Natural killer cell (primary cell): Measurements from ENCODE around the gene ZFHX3. TPM values are rescaled to one million over a fixed set of nuclear protein-coding genes. Genes with fewer than 3 reads are reported as not detected.

ENCODE experiments used
- ATAC-seq, 3 donors: fragments of 150-1000 bp in 2 of 3; fragments of 200-7000 bp in 1 of 3; cut with Tn5 transposase; 1 replicate in 1 of 3; 2 replicates in 2 of 3; pipeline ENCODE4 v1.10.0; 2021; ENCODE audit warnings: mild to moderate bottlenecking in 2 of 3, moderate library complexity in 2 of 3
- DNase-seq, 2 donors: peaks; one replicate each; pipeline versions ENCODE4 v3.0.0 to v3.0.0-alpha.2; 2013 to 2021; ENCODE audit warnings: mixed read lengths in 1 of 2
- H3K27ac ChIP-seq: one replicate; pipeline ENCODE4 v1.5.1; 2013; ENCODE audit warnings: mild to moderate bottlenecking, low read length
- H3K27me3 ChIP-seq: one replicate; pipeline ENCODE4 v1.6.1; 2013; ENCODE audit warnings: low read length; ENCODE audit not compliant: control insufficient read depth, insufficient read depth
- H3K36me3 ChIP-seq: one replicate; pipeline ENCODE4 v1.6.1; 2013; ENCODE audit warnings: low read length; ENCODE audit not compliant: control insufficient read depth, insufficient read depth
- H3K4me1 ChIP-seq: one replicate; pipeline ENCODE4 v1.6.1; 2013; ENCODE audit warnings: low read length; ENCODE audit not compliant: control insufficient read depth, insufficient read depth
- H3K4me3 ChIP-seq: one replicate; pipeline ENCODE4 v1.5.1; 2013; ENCODE audit warnings: low read length
- H3K9me3 ChIP-seq: one replicate; pipeline ENCODE4 v1.6.1; 2013; ENCODE audit warnings: low read length; ENCODE audit not compliant: control insufficient read depth, insufficient read depth
- H3K27ac Mint-ChIP-seq, 2 donors: one replicate each; pipeline ENCODE4 v1.8.0; 2022; ENCODE audit warnings: mild to moderate bottlenecking in 2 of 2, mixed read lengths in 2 of 2, moderate library complexity in 1 of 2
- H3K27me3 Mint-ChIP-seq, 2 donors: one replicate each; pipeline ENCODE4 v1.8.0; 2022; ENCODE audit warnings: low read depth in 2 of 2, mixed read lengths in 2 of 2
- H3K36me3 Mint-ChIP-seq: one replicate; pipeline ENCODE4 v1.8.0; 2022; ENCODE audit warnings: mixed read lengths
- H3K4me1 Mint-ChIP-seq, 2 donors: one replicate each; pipeline ENCODE4 v1.8.0; 2022; ENCODE audit warnings: mixed read lengths in 2 of 2
- H3K4me3 Mint-ChIP-seq: one replicate; pipeline ENCODE4 v1.8.0; 2022; ENCODE audit warnings: mild to moderate bottlenecking, moderate library complexity, mixed read lengths
- H3K9me3 Mint-ChIP-seq, 2 donors: one replicate each; pipeline ENCODE4 v1.8.0; 2022; ENCODE audit warnings: mixed read lengths in 2 of 2
- CTCF ChIP-seq: fragments of 200-600 bp; IDR thresholded peaks from one replicate; pipeline ENCODE4 v1.8.0; 2022; ENCODE audit warnings: antibody characterized with exemption
- WGBS: methylation state at CpG from one replicate; pipeline ENCODE4 v1.1.7; 2013; ENCODE audit warnings: missing lambda C conversion rate; ENCODE audit not compliant: insufficient coverage; 5-methylcytosine and 5-hydroxymethylcytosine counted together
- intact Hi-C: fragments of 100-400 bp; cut with micrococcal nuclease; formaldehyde crosslinking; loops from one replicate; pipeline ENCODE4 v1.14.2; 2022
- total RNA-seq, 4 donors: library from RNA; stranded (reverse); fragments of 120-200 nt in 1 of 4; gene quantifications; one replicate each; pipeline versions ENCODE4 v1.2.3 to v1.2.4, GENCODE V29; 2013 to 2022

Gene ZFHX3
- total RNA-seq, 3 donors from 2014 or later (not counting 1 experiment from before 2014, with no cell fraction given) = 5.8 to 7.8 (median 7.5) TPM

- Histone ChIP-seq H3K27ac (no peak overlapping the region), H3K4me1 (peaks cover 5% of the 10 kb centered on the region), H3K4me3 (no peak overlapping the region), H3K36me3 (no peaks in the 10 kb centered on the region), H3K9me3 (no peaks in the 10 kb centered on the region), H3K27me3 (no peaks in the 10 kb centered on the region)
- ATAC-seq (no peak), DNase-seq (no peak)
- WGBS = 82% methylated on average over 16 of the region's 16 CpGs
- Mint-ChIP-seq H3K4me1 (peaks cover 8 to 11% of the 10 kb centered on the region in 2 donors), H3K36me3 (no peaks in the 10 kb centered on the region), H3K4me3 (no peak overlapping the region), H3K9me3 (no peaks in the 10 kb centered on the region), H3K27ac (peak overlapping the region in 1 of 2 donors; percentile 44), H3K27me3 (no peaks in the 10 kb centered on the region)
- no peak for TF ChIP-seq CTCF
- intact Hi-C loops = no loop called here
Measured at GRCh38 chr16:73092236-73092781, 44.4 kb upstream of the ZFHX3 start.

DNA sequence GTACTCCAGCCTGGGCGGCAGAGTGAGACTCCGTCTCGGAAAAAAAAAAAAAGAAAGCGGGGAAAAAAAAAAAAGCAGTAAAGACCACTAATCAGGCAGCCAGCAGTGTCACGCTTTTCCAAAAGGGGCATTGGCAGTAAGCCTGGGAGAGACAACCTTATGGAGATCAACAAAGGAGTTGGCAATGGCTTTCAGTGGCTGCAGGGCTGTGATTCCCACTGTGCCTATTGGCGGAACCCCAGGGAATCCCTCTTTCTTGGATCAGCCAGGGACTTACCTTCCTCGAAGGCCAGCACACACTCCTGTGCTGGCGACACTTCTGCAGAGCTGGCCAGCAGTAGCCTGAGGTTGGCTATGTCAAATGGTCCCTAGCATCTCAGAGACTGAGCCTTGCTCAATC is 43.2 kb upstream of the ZFHX3 start:
- Mint-ChIP-seq H3K27ac (no peak overlapping the region), H3K36me3 (no peaks in the 10 kb centered on the region)
- WGBS = 94% methylated on average over 8 of the region's 8 CpGs

GRCh38 chr16:73089420-73089819 is 41.5 kb upstream of the ZFHX3 start:
- H3K4me3 ChIP-seq = no peak overlapping the region
- WGBS = 93% methylated on average over 3 of the region's 3 CpGs
- H3K27ac ChIP-seq = no peak overlapping the region
- no peak for TF ChIP-seq CTCF
- H3K4me1 Mint-ChIP-seq = peaks cover 8 to 11% of the 10 kb centered on the region in 2 donors
- intact Hi-C loops = no loop called here
- no peak overlapping the region for H3K27ac Mint-ChIP-seq
- H3K36me3 ChIP-seq = no peaks in the 10 kb centered on the region
- ATAC-seq (no peak), DNase-seq (no peak)
- no peaks in the 10 kb centered on the region for H3K36me3 Mint-ChIP-seq
- H3K27me3 ChIP-seq = no peaks in the 10 kb centered on the region
- no peak overlapping the region for H3K4me3 Mint-ChIP-seq
- H3K4me1 ChIP-seq = peaks cover 9% of the 10 kb centered on the region
- H3K27me3 Mint-ChIP-seq = peaks cover 0 to 5% of the 10 kb centered on the region in 2 donors
- no peaks in the 10 kb centered on the region for H3K9me3 Mint-ChIP-seq
- no peaks in the 10 kb centered on the region for H3K9me3 ChIP-seq

More for the DNA sequence above, 43.2 kb upstream of the ZFHX3 start:
- H3K4me1 ChIP-seq = peaks cover 9% of the 10 kb centered on the region
- Mint-ChIP-seq H3K27me3 (no peaks in the 10 kb centered on the region), H3K4me3 (no peak overlapping the region), H3K9me3 (no peaks in the 10 kb centered on the region), H3K4me1 (peaks cover 8 to 11% of the 10 kb centered on the region in 2 donors)
- ATAC-seq = no peak
- intact Hi-C loops = no loop called here
- TF ChIP-seq CTCF = no peak
- H3K9me3 ChIP-seq = no peaks in the 10 kb centered on the region
- DNase-seq = no peak
- no peaks in the 10 kb centered on the region for H3K27me3 ChIP-seq
- H3K36me3 ChIP-seq = no peaks in the 10 kb centered on the region
- H3K4me3 ChIP-seq = no peak overlapping the region
- H3K27ac ChIP-seq = no peak overlapping the region

GRCh38 chr16:73086108-73086507 is 38.2 kb upstream of the ZFHX3 start:
- ATAC-seq = no peak
- H3K4me1 Mint-ChIP-seq = no peaks in the 10 kb centered on the region
- peaks cover 4% of the 10 kb centered on the region for H3K4me1 ChIP-seq

More at GRCh38 chr16:73086108-73086507, 38.2 kb upstream of the ZFHX3 start:
- H3K9me3 ChIP-seq = no peaks in the 10 kb centered on the region
- intact Hi-C loops = no loop called here
- no peaks in the 10 kb centered on the region for H3K36me3 ChIP-seq
- no peak overlapping the region for H3K4me3 ChIP-seq
- DNase-seq = no peak
- Mint-ChIP-seq H3K4me3 (no peak overlapping the region), H3K27ac (no peak overlapping the region), H3K36me3 (no peaks in the 10 kb centered on the region), H3K27me3 (peaks cover 7 to 9% of the 10 kb centered on the region in 2 donors), H3K9me3 (no peaks in the 10 kb centered on the region)
- TF ChIP-seq CTCF = no peak
- WGBS = 9% methylated on average over 3 of the region's 4 CpGs
- H3K27me3 ChIP-seq = no peaks in the 10 kb centered on the region
- no peak overlapping the region for H3K27ac ChIP-seq
